Astrocyte (in vitro differentiated cells and primary cell): ENCODE data around the gene SUPT20HL1. TPM values are rescaled to one million over a fixed set of nuclear protein-coding genes. Genes with fewer than 3 reads are reported as not detected.

Experiments
- DNase-seq: peaks from one replicate; pipeline ENCODE4 v3.0.0-alpha.2; 2010; ENCODE audit warnings: low read depth
- FAIRE-seq: peaks from 2 replicates; lab custom pipeline; 2011; peaks lifted over from hg19 to GRCh38; lab: Jason Lieb, UNC
- H2AFZ ChIP-seq: 2 replicates; pipeline ENCODE4 v1.6.0; 2012; ENCODE audit warnings: low read depth, low read length, inconsistent platforms
- H3K27ac ChIP-seq: 2 replicates; pipeline ENCODE4 v1.5.1; 2011; ENCODE audit warnings: low read depth, low read length, inconsistent platforms
- H3K27me3 ChIP-seq: 2 replicates; pipeline ENCODE4 v1.6.0; 2011; ENCODE audit warnings: low read length, inconsistent platforms; ENCODE audit not compliant: insufficient read depth
- H3K36me3 ChIP-seq: 2 replicates; pipeline ENCODE4 v1.5.1; 2011; ENCODE audit warnings: low read length, inconsistent platforms; ENCODE audit not compliant: insufficient read depth
- H3K4me1 ChIP-seq: 2 replicates; pipeline ENCODE4 v1.5.1; 2011; ENCODE audit warnings: low read length, inconsistent platforms; ENCODE audit not compliant: insufficient read depth
- H3K4me2 ChIP-seq: 2 replicates; pipeline ENCODE4 v1.6.0; 2012; ENCODE audit warnings: low read length, inconsistent platforms
- H3K4me3 ChIP-seq: 2 replicates; pipeline ENCODE4 v1.5.1; 2011; ENCODE audit warnings: low read depth, mild to moderate bottlenecking, low read length, inconsistent platforms; ENCODE audit not compliant: insufficient read depth
- H3K79me2 ChIP-seq: 2 replicates; pipeline ENCODE4 v1.6.0; 2012; ENCODE audit warnings: mild to moderate bottlenecking, low read length, inconsistent platforms; ENCODE audit not compliant: insufficient read depth
- H3K9ac ChIP-seq: 2 replicates; pipeline ENCODE4 v1.6.0; 2012; ENCODE audit warnings: mild to moderate bottlenecking, low read length, inconsistent platforms
- H3K9me3 ChIP-seq: 2 replicates; pipeline ENCODE4 v1.5.1; 2012; ENCODE audit warnings: low read depth, mild to moderate bottlenecking, low read length, inconsistent platforms; ENCODE audit not compliant: insufficient read depth
- H4K20me1 ChIP-seq: 2 replicates; pipeline ENCODE4 v1.6.0; 2012; ENCODE audit warnings: low read length, inconsistent platforms; ENCODE audit not compliant: insufficient read depth
- H3K27ac Mint-ChIP-seq: one replicate; pipeline ENCODE4 v1.8.0; 2021; ENCODE audit warnings: mild to moderate bottlenecking, mixed read lengths; ENCODE audit not compliant: unreplicated experiment
- H3K27me3 Mint-ChIP-seq: one replicate; pipeline ENCODE4 v1.8.0; 2021; ENCODE audit warnings: low read depth, mixed read lengths; ENCODE audit not compliant: unreplicated experiment
- H3K36me3 Mint-ChIP-seq: one replicate; pipeline ENCODE4 v1.8.0; 2021; ENCODE audit warnings: low read depth, mixed read lengths; ENCODE audit not compliant: unreplicated experiment
- H3K4me1 Mint-ChIP-seq: one replicate; pipeline ENCODE4 v1.8.0; 2021; ENCODE audit warnings: low read depth, mixed read lengths; ENCODE audit not compliant: unreplicated experiment
- H3K4me3 Mint-ChIP-seq: one replicate; pipeline ENCODE4 v1.8.0; 2021; ENCODE audit warnings: mild to moderate bottlenecking, moderate library complexity, mixed read lengths; ENCODE audit not compliant: unreplicated experiment
- H3K9me3 Mint-ChIP-seq: one replicate; pipeline ENCODE4 v1.8.0; 2021; ENCODE audit warnings: mild to moderate bottlenecking, mixed read lengths; ENCODE audit not compliant: unreplicated experiment
- EZH2 ChIP-seq: IDR thresholded peaks from 2 replicates; pipeline ENCODE4 v1.6.1; 2012; ENCODE audit warnings: mild to moderate bottlenecking, low read length, inconsistent platforms; ENCODE audit not compliant: insufficient read depth
- total RNA-seq: library from RNA; stranded (reverse); gene quantifications from 2 replicates; pipeline ENCODE4 v1.2.1, GENCODE V29; 2021
- TF ChIP-seq, protein P1 (sequence below): IDR thresholded peaks from 2 replicates; pipeline ENCODE4 v1.5.1; 2011; ENCODE audit warnings: low read depth, mild to moderate bottlenecking, inconsistent platforms, low read length, moderate library complexity; ENCODE audit not compliant: insufficient read depth

SUPT20HL1 gene
- total RNA-seq, 1 donor from 2014 or later = not detected

DNA sequence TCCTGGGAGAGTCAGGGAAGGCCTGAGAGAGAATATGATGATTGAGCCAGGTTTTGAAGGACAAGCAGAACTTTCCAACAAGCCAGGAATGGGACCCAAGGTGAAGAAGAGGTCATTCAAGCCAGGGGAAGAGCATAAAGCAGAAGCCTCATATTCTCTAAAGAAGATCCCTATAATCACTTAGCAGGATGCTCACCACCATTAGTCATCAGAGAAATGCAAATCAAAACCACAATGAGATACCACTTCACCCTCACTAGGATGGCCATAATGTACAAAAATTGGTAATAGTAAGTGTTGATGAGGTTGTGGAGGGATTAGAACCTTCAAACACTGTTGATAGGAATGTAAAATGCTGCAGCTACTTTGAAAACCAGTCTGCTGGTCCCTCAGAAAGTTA, 20.5 kb upstream of the SUPT20HL1 start:
- Mint-ChIP-seq H3K27me3 (no peaks in the 10 kb centered on the region), H3K4me1 (peaks cover 8% of the 10 kb centered on the region), H3K9me3 (no peaks in the 10 kb centered on the region), H3K27ac (no peak overlapping the region), H3K36me3 (no peaks in the 10 kb centered on the region), H3K4me3 (no peak overlapping the region)
- DNase-seq (no peak), FAIRE-seq (no peak)
- H3K4me1 ChIP-seq = peaks cover 4% of the 10 kb centered on the region
- H3K27ac ChIP-seq = no peak overlapping the region
- H3K4me2 ChIP-seq = no peak overlapping the region
- no peaks in the 10 kb centered on the region for H3K79me2 ChIP-seq
- H3K4me3 ChIP-seq = no peak overlapping the region
- no peaks in the 10 kb centered on the region for H3K9me3 ChIP-seq
- TF ChIP-seq, protein P1, sequence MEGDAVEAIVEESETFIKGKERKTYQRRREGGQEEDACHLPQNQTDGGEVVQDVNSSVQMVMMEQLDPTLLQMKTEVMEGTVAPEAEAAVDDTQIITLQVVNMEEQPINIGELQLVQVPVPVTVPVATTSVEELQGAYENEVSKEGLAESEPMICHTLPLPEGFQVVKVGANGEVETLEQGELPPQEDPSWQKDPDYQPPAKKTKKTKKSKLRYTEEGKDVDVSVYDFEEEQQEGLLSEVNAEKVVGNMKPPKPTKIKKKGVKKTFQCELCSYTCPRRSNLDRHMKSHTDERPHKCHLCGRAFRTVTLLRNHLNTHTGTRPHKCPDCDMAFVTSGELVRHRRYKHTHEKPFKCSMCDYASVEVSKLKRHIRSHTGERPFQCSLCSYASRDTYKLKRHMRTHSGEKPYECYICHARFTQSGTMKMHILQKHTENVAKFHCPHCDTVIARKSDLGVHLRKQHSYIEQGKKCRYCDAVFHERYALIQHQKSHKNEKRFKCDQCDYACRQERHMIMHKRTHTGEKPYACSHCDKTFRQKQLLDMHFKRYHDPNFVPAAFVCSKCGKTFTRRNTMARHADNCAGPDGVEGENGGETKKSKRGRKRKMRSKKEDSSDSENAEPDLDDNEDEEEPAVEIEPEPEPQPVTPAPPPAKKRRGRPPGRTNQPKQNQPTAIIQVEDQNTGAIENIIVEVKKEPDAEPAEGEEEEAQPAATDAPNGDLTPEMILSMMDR = no peak
- TF ChIP-seq EZH2 = no peak
- H2AFZ ChIP-seq = no peak overlapping the region
- H3K9ac ChIP-seq = no peak overlapping the region
- H3K36me3 ChIP-seq = no peaks in the 10 kb centered on the region
- H4K20me1 ChIP-seq = no peaks in the 10 kb centered on the region
- no peaks in the 10 kb centered on the region for H3K27me3 ChIP-seq

- H3K79me2 ChIP-seq = no peaks in the 10 kb centered on the region
- no peaks in the 10 kb centered on the region for H3K27me3 ChIP-seq
- no peak overlapping the region for H2AFZ ChIP-seq
- no peak overlapping the region for H3K27ac ChIP-seq
- no peaks in the 10 kb centered on the region for H3K36me3 Mint-ChIP-seq
- no peaks in the 10 kb centered on the region for H3K9me3 ChIP-seq
- no peaks in the 10 kb centered on the region for H3K27me3 Mint-ChIP-seq
- TF ChIP-seq, protein P1 = no peak
- TF ChIP-seq EZH2 = no peak
- no peak overlapping the region for H3K4me2 ChIP-seq
- no peaks in the 10 kb centered on the region for H3K36me3 ChIP-seq
- H3K9me3 Mint-ChIP-seq = no peaks in the 10 kb centered on the region
- peaks cover 4% of the 10 kb centered on the region for H3K4me1 ChIP-seq
- no peak overlapping the region for H3K4me3 Mint-ChIP-seq
- H3K4me1 Mint-ChIP-seq = peaks cover 8% of the 10 kb centered on the region
- no peak overlapping the region for H3K27ac Mint-ChIP-seq
- no peak for FAIRE-seq
- no peak overlapping the region for H3K9ac ChIP-seq
- DNase-seq = no peak
- no peaks in the 10 kb centered on the region for H4K20me1 ChIP-seq
- no peak overlapping the region for H3K4me3 ChIP-seq
Measured at GRCh38 chrX:24340501-24340900, 19.9 kb upstream of the SUPT20HL1 start.

GRCh38 chrX:24341795-24342194, 18.6 kb upstream of the SUPT20HL1 start:
- no peak overlapping the region for H2AFZ ChIP-seq

More at GRCh38 chrX:24341795-24342194, 18.6 kb upstream of the SUPT20HL1 start:
- Histone ChIP-seq H4K20me1 (no peaks in the 10 kb centered on the region), H3K4me2 (peak overlapping the region; percentile 46), H3K4me1 (peaks cover 4% of the 10 kb centered on the region), H3K27ac (peak overlapping the region; percentile 50), H3K79me2 (no peaks in the 10 kb centered on the region), H3K27me3 (no peaks in the 10 kb centered on the region), H3K9ac (no peak overlapping the region), H3K9me3 (no peaks in the 10 kb centered on the region), H3K4me3 (no peak overlapping the region), H3K36me3 (no peaks in the 10 kb centered on the region)
- Mint-ChIP-seq H3K27me3 (no peaks in the 10 kb centered on the region), H3K4me1 (peaks cover 8% of the 10 kb centered on the region), H3K9me3 (no peaks in the 10 kb centered on the region), H3K27ac (no peak overlapping the region), H3K36me3 (no peaks in the 10 kb centered on the region), H3K4me3 (no peak overlapping the region)
- TF ChIP-seq EZH2 = no peak
- TF ChIP-seq, protein P1 = no peak
- FAIRE-seq = peak; percentile 100
- peak; percentile 88 for DNase-seq
